ENCODE data around the gene CNN2.

Gene CNN2

GRCh38 chr19:1025960-1026782 is at the start of gene CNN2:
Gene CNN2 (plus strand): TSS chr19:1026608. CDS start chr19:1026662, 54 bp downstream.
- peak; percentile 56 for DNase-seq (ENCODE audit: low read depth)

DNA sequence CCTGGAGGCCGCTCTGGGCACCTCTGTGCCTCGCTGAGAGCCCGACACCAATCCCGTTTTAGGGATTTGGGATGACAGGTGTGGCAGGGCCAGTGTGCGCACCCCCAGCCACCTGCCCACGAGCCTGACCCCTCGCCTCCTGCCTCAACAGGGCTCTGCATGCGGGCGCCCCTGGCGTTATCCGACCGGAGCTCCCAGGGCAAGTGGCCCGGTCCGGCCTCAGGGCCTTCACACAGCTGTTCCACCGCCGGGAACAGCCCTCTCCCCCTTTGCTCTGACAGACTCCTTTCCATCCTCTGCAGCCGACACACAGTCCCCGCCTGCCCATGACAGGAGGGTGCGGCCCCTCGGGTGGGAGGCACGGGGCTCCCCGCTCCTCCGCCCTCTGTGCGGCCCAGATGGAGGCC is 49.3 kb upstream of the CNN2 start:
- DNase-seq (ENCODE audit: low read depth): no peak

DNA sequence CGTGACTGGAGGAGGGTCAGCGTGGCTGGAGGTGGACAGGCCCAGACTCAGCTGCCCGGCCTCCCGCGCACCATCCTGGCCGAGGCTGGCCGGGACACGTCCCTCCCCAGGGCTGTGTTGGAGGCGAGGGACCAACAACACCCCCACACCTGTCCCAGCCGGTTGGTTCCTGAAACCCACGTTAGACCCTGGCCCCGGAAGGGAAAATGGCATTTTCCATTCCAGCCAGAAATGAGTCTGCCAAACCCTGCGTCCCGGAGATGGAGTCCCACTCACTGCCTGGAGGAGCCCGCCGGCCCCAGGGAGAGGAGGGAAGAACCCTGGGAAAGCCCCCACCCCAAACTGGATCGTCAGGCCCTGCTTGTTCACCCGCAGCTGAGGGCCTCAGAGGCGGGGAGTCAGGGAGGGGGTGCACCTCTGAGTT is 47.1 kb upstream of the CNN2 start:
- no peak for DNase-seq (ENCODE audit: low read depth)

- DNase-seq (ENCODE audit: low read depth): no peak
Measured at GRCh38 chr19:980133-980998, 46.0 kb upstream of the CNN2 start.

GRCh38 chr19:982567-983170 is 43.7 kb upstream of the CNN2 start:
- DNase-seq (ENCODE audit: low read depth): peak; percentile 42

- peak; percentile 77 for DNase-seq (ENCODE audit: low read depth)
Measured at GRCh38 chr19:984165-984967, 42.0 kb upstream of the CNN2 start, which contains the start of gene WDR18. Gene WDR18 (plus strand): TSS chr19:984345. CDS start chr19:984354, 9 bp downstream.

DNA sequence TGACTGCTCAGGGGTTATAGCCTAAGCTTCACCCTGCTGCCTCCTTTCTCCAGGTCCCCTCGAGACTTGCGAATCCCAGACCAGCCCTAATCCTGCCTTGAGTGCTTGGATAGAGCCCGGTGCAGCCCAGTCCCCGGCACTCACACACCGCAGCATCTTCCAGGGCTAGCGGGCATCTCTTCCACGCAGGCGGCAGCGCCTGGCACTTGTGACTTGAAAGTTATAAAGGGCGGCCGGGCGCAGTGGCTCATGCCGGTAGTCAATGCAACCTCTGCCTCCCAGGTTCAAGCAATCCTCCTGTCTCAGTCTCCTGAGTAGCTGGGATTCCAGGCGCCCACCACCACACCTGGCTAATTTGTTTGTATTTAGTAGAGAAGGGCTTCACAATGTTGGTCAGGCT is 40.3 kb upstream of the CNN2 start:
- no peak for DNase-seq (ENCODE audit: low read depth)

GRCh38 chr19:988081-988480 is 38.3 kb upstream of the CNN2 start:
- DNase-seq (ENCODE audit: low read depth): no peak

- no peak for DNase-seq (ENCODE audit: low read depth)
Measured at GRCh38 chr19:988510-988909, 37.9 kb upstream of the CNN2 start.

- no peak for DNase-seq (ENCODE audit: low read depth)
Measured at GRCh38 chr19:989381-990081, 36.9 kb upstream of the CNN2 start.

DNA sequence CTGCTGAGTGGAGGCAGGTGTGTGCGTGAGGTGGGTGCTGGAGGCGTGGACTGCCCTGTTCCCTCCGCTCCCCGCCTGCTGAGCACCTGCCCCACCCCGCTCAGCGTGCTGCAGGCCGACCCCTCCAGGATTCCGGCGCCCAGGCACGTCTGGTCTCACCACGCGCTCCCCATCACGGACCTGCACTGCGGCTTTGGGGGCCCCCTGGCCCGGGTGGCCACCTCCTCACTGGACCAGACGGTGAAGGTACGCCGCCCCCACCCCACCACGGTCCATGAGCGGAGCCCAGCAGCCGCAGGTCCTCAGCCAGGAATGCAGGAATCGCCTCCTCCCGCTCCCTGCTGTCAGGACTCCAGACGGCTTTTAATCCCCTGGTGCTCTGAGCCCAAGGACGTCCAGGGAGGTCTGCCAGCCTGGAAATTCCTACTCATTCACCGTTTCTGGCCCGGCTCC is 36.3 kb upstream of the CNN2 start:
- DNase-seq (ENCODE audit: low read depth): no peak

DNA sequence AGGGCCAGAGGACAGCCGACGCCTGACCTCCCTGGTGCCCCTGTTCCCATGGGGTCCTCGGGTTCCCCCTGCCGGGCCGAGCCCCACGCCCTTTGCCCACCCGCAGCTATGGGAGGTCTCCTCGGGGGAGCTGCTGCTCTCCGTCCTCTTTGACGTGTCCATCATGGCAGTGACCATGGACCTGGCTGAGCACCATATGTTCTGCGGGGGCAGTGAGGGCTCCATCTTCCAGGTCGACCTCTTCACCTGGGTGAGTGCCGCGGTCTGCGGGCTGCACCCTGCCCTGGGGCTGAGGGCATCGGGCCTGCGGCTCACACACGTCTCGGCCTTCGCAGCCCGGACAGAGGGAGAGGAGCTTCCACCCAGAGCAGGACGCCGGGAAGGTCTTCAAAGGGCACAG is 35.7 kb upstream of the CNN2 start:
- DNase-seq (ENCODE audit: low read depth): no peak

DNA sequence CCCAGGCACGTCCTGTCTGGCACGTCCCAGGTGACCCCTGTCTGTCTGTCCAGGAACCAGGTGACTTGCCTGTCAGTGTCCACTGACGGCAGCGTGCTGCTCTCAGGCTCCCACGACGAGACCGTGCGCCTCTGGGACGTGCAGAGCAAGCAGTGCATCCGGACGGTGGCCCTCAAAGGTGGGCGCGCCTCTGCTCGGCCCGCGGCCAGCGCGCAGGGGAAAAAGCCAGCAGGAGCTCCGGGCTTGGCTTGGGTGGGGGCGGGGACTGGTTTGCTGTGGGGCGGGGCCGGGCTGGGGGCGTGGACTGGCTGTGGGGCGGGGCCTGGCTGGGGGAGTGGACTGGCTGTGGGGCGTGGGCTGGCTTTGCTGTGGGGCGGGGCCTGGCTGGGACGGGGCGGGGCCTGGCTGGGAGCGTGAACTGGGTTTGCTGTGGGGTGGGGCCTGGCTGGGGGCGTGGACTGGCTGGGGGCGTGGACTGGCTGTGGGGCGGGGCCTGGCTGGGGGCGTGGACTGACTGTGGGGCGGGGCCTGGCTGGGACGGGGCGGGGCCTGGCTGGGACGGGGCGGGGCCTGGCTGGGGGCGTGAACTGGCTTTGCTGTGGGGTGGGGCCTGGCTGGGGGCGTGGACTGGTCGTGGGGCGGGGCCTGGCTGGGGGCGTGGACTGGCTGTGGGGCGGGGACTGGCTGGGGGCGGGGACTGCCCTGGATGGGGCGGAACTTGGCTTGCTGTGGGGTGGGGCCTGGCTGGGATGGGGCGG is 35.1 kb upstream of the CNN2 start:
- DNase-seq (ENCODE audit: low read depth): peak; percentile 57

GRCh38 chr19:991932-992669 is 34.3 kb upstream of the CNN2 start:
- no peak for DNase-seq (ENCODE audit: low read depth)

DNA sequence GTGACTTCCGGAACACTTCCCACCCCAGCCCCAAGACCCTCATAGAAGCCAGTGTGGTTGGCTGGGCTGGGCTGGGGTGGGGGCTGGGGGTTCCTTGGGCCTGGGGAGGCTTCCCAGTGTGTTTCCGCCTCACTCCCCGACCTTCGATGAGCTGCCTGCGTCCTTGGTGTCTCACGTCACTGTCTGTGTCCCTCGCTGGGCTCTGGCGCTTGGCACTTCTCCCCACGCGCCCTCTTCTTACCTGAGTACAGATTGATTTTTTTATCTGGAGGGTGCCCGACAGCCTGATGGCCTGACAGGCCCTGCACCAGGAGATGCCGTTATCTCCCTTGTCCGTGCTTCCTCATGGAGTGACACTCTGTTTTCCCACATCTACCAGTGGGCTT is 33.7 kb upstream of the CNN2 start:
- no peak for DNase-seq (ENCODE audit: low read depth)

DNA sequence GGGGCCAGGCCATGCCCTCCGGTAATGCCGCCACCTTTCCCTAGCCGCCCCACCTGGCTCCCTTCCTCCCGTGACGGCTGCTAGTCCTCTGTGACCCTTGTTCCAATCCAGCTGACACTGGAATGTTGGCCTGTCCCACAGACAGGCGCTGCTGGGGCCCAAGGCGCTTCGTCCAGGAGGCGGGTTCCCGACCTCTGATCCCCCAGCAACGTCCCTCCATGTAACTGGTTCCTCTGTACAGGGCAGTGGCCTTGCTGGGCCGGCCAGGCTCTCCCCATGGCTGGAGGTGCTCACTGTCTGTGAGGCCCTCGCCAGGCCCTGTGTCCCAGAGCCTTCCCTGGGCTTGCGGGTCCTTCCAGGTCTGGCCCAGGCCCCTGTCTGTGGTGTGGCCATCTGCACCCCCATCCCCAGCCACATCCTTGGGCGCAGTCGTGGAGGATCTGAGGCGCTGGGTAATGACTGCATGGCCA is 33.0 kb upstream of the CNN2 start:
- DNase-seq (ENCODE audit: low read depth): no peak

- no peak for DNase-seq (ENCODE audit: low read depth)
Measured at GRCh38 chr19:993831-994393, 32.5 kb upstream of the CNN2 start.

DNA sequence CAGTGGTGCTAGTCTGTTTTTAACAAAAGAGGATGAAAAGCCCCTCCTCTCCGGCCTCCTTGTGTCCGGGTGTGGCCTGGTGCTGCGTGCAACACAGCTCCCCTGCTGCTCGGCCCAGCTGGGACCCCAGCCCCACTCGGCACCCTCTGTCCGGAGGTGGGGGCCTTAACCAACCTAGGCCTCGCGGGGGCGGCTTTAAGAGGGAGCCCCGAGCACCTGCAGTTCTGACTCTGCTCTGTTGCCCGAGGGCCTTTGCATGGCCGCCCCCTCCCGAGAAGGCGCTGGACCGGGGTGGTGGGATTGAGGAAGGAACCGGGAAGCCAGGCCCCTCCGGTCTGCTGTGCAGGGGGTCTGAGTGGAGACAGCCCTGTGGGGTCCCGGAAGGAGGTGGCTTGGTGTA is 31.9 kb upstream of the CNN2 start:
- no peak for DNase-seq (ENCODE audit: low read depth)

Measured in T-helper 22 cell (primary cell).